ENCODE measurements around the gene ENOX1.

ENOX1 gene

GRCh38 chr13:43799191-43799590, 12.4 kb upstream of the ENOX1 start:
- DNase-seq (ENCODE audit: low read depth) = no peak
- TF ChIP-seq, protein P1, sequence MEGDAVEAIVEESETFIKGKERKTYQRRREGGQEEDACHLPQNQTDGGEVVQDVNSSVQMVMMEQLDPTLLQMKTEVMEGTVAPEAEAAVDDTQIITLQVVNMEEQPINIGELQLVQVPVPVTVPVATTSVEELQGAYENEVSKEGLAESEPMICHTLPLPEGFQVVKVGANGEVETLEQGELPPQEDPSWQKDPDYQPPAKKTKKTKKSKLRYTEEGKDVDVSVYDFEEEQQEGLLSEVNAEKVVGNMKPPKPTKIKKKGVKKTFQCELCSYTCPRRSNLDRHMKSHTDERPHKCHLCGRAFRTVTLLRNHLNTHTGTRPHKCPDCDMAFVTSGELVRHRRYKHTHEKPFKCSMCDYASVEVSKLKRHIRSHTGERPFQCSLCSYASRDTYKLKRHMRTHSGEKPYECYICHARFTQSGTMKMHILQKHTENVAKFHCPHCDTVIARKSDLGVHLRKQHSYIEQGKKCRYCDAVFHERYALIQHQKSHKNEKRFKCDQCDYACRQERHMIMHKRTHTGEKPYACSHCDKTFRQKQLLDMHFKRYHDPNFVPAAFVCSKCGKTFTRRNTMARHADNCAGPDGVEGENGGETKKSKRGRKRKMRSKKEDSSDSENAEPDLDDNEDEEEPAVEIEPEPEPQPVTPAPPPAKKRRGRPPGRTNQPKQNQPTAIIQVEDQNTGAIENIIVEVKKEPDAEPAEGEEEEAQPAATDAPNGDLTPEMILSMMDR (conservative IDR thresholded peaks at IDR 0.05; ENCODE audit: control insufficient read depth, insufficient read depth, low read depth, low read length) = no peak

GRCh38 chr13:43797869-43798268, 11.1 kb upstream of the ENOX1 start:
- no peak overlapping the region for H3K4me3 ChIP-seq (ENCODE audit: control insufficient read depth, low read depth, low read length)
- TF ChIP-seq, protein P1 (conservative IDR thresholded peaks at IDR 0.05; ENCODE audit: control insufficient read depth, insufficient read depth, low read depth, low read length) = no peak
- DNase-seq (ENCODE audit: low read depth) = peak; percentile 31

More at GRCh38 chr13:43799191-43799590, 12.4 kb upstream of the ENOX1 start:
- H3K4me3 ChIP-seq (ENCODE audit: control insufficient read depth, low read depth, low read length) = no peak overlapping the region

GRCh38 chr13:43797159-43797558, 10.4 kb upstream of the ENOX1 start:
- no peak for DNase-seq (ENCODE audit: low read depth)
- H3K4me3 ChIP-seq (ENCODE audit: control insufficient read depth, low read depth, low read length) = no peak overlapping the region
- TF ChIP-seq, protein P1 (conservative IDR thresholded peaks at IDR 0.05; ENCODE audit: control insufficient read depth, insufficient read depth, low read depth, low read length) = no peak

DNA sequence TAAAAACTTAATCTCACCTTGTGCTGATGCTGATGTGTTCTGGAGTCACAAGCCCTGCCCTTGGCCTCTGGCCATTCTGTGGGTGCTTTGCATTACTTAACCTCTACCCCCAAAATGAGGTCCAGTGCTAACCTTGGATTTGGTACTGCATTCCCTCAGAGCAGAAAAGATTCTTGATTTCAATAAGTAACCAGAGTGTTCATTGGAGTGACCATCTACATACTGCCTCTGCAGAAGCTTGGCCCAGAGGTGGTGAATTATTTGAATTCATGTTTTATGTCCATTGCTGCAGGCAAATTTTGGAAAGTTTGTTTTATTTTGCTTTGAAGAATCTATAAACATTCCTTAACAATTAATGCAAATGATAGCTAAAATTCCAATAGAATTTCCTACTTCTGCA, 7.6 kb upstream of the ENOX1 start:
- no peak overlapping the region for H3K4me3 ChIP-seq (ENCODE audit: control insufficient read depth, low read depth, low read length)
- no peak for DNase-seq (ENCODE audit: low read depth)
- TF ChIP-seq, protein P1 (conservative IDR thresholded peaks at IDR 0.05; ENCODE audit: control insufficient read depth, insufficient read depth, low read depth, low read length) = no peak

DNA sequence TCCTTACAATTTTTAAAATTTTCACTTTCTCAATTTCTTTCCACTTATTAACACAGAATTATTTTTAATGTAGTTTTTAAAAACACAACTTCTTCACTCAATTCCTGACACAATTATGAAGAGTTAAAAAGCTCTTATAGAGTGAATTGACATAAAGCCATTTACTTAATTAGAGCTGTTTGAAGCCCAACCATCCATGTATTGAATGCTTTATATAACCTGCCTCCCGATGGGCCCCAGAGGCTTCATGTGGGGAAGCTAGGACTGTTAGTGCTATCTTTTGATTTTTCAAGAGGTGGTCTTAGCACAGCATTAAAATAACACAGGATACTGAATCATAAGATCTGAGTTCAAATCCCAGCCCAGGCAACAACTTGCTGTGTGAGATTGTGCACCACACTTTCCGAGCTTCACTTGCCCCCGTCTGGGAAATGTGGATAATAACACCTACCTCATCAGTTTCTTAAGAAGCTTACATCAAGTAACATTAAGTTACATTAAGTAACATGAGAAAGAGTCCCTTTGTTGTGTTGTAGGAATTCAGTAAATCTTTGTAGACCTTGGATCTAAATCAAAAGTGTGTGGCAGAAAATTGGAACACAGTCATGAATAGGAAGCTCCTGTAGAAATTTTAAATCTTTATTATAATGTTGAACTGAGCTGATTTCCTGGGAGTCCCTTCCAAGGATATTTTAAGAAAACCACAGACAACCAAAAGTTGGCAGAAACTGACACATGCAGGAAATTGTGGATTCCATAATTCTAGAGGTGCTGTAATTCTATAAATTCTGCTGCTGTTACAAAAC, 5.5 kb upstream of the ENOX1 start:
- peak; percentile 44 for DNase-seq (ENCODE audit: low read depth)
- H3K4me3 ChIP-seq (ENCODE audit: control insufficient read depth, low read depth, low read length) = no peak overlapping the region
- TF ChIP-seq, protein P1 (conservative IDR thresholded peaks at IDR 0.05; ENCODE audit: control insufficient read depth, insufficient read depth, low read depth, low read length) = no peak

DNA sequence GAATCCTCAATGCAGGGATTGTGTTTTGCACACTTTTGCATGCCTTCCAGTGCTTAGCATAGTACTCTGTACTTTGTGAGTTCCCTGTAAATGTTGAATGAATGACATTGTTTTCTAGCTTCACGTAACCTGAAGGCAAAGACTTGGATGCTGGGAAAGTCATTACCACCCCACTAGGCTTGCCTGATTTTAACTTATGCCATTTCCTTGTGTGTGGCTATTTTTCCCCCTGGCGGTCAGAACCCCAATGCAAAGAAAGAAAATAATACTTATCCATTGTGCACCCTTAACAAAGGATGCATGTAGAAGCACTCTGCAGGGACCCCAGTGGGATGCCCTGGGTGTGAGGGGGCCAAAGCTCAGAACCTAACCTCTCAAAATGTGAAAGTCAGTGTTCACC, 1.2 kb upstream of the ENOX1 start:
- peak overlapping the region; percentile 64 for H3K4me3 ChIP-seq (ENCODE audit: control insufficient read depth, low read depth, low read length)
- TF ChIP-seq, protein P1 (conservative IDR thresholded peaks at IDR 0.05; ENCODE audit: control insufficient read depth, insufficient read depth, low read depth, low read length) = peak; percentile 69
- DNase-seq (ENCODE audit: low read depth) = peak; percentile 75

All from fibroblast of mammary gland (primary cell).